Endothelial cell of umbilical vein (primary cell): Measurements from ENCODE around the gene PPP1R7. TPM values are rescaled to one million over a fixed set of nuclear protein-coding genes. Genes with fewer than 3 reads are reported as not detected.

Experiments used
- BruUV-seq: library from RNA; stranded (reverse); fragments of 400-500 nt; replicated peaks from 2 replicates; lab custom pipeline; 2021; lab: Mats Ljungman, UMichigan
- CTCF ChIA-PET: fragments of 300-600, 350-600 bp; sonication (Branson Sonifier 250); formaldehyde crosslinking; loops from one replicate; lab custom pipeline; 2021; ENCODE audit warnings: antibody characterized with exemption, inconsistent platforms; lab: Charles Lee
- POLR2A ChIA-PET: fragments of 300-600, 350-600 bp; sonication (Branson Sonifier 250); formaldehyde crosslinking; loops from one replicate; lab custom pipeline; 2021; ENCODE audit warnings: antibody characterized with exemption, inconsistent platforms; lab: Charles Lee
- DNase-seq: peaks from one replicate; pipeline ENCODE4 v3.0.0-alpha.2; 2011; ENCODE audit warnings: low read depth, low spot score
- FAIRE-seq: peaks from 2 replicates; lab custom pipeline; 2011; peaks lifted over from hg19 to GRCh38; lab: Jason Lieb, UNC
- H2AFZ ChIP-seq: 2 replicates; pipeline ENCODE4 v1.6.0; 2012; ENCODE audit warnings: low read depth, low read length, control low read depth, inconsistent platforms
- H3K27ac ChIP-seq: 2 replicates; pipeline ENCODE4 v1.5.1; 2011; ENCODE audit warnings: low read depth, mild to moderate bottlenecking, control low read depth, low read length, moderate library complexity; ENCODE audit not compliant: insufficient read depth
- H3K27me3 ChIP-seq, 2 experiments: 2 replicates each; pipeline versions ENCODE4 v1.6.0 to v1.6.1; 2011; ENCODE audit warnings: low read length in 2 of 2, mixed read lengths in 1 of 2; ENCODE audit not compliant: control insufficient read depth in 2 of 2, insufficient read depth in 2 of 2
- H3K36me3 ChIP-seq, 2 experiments: 2 replicates in 1 of 2; 3 replicates in 1 of 2; pipeline ENCODE4 v1.5.1; 2011; ENCODE audit warnings: low read length in 2 of 2, mild to moderate bottlenecking in 1 of 2, moderate library complexity in 1 of 2; ENCODE audit not compliant: control insufficient read depth in 2 of 2, insufficient read depth in 2 of 2; ENCODE audit errors: extremely low read depth in 1 of 2
- H3K4me1 ChIP-seq: 3 replicates; pipeline ENCODE4 v1.5.1; 2011; ENCODE audit warnings: mild to moderate bottlenecking, low read length; ENCODE audit not compliant: control insufficient read depth, insufficient read depth; ENCODE audit errors: extremely low read depth
- H3K4me2 ChIP-seq: 2 replicates; pipeline ENCODE4 v1.6.1; 2011; ENCODE audit warnings: low read length, control low read depth, mixed read lengths; ENCODE audit not compliant: insufficient read depth
- H3K4me3 ChIP-seq, 3 experiments: fragments of 200-600 bp in 1 of 3; sonication (generic), shearing (Covaris generic) in 1 of 3; replicated peaks in 1 of 3; 2 replicates each; pipeline ENCODE4 v1.5.1; 2011 to 2016; ENCODE audit warnings: control low read depth in 3 of 3, low read length in 3 of 3, mild to moderate bottlenecking in 2 of 3, inconsistent platforms in 1 of 3, low read depth in 1 of 3, moderate library complexity in 1 of 3; ENCODE audit not compliant: insufficient read depth in 1 of 3
- H3K79me2 ChIP-seq: 2 replicates; pipeline ENCODE4 v1.6.0; 2012; ENCODE audit warnings: low read length, inconsistent platforms; ENCODE audit not compliant: control insufficient read depth, insufficient read depth
- H3K9ac ChIP-seq: replicated peaks from 2 replicates; pipeline ENCODE3; 2011; ENCODE audit warnings: low read length, control low read depth; ENCODE audit not compliant: insufficient read depth; ENCODE audit errors: extremely low read depth
- H3K9me1 ChIP-seq: replicated peaks from 3 replicates; pipeline ENCODE4 v1.6.0; 2011; ENCODE audit warnings: mild to moderate bottlenecking, low read length; ENCODE audit not compliant: control insufficient read depth, insufficient read depth; ENCODE audit errors: extremely low read depth
- H3K9me3 ChIP-seq: replicated peaks from 2 replicates; pipeline ENCODE4 v1.5.1; 2012; ENCODE audit warnings: low read length, inconsistent platforms; ENCODE audit not compliant: control insufficient read depth, insufficient read depth
- H4K20me1 ChIP-seq: replicated peaks from 2 replicates; pipeline ENCODE3; 2011; ENCODE audit warnings: mild to moderate bottlenecking, low read length; ENCODE audit not compliant: control insufficient read depth, insufficient read depth; ENCODE audit errors: extremely low read depth
- EZH2 ChIP-seq: IDR thresholded peaks from 2 replicates; pipeline ENCODE4 v1.6.1; 2012; ENCODE audit warnings: borderline replicate concordance, low read depth, mild to moderate bottlenecking, moderate library complexity, low read length, inconsistent platforms; ENCODE audit not compliant: severe bottlenecking
- FOS ChIP-seq: IDR thresholded peaks from 2 replicates; pipeline ENCODE4 v1.6.1; 2011; ENCODE audit warnings: mild to moderate bottlenecking, low read length, moderate library complexity, borderline replicate concordance; ENCODE audit not compliant: insufficient read depth
- GATA2 ChIP-seq: IDR thresholded peaks from 2 replicates; pipeline ENCODE4 v1.7.0; 2011; ENCODE audit warnings: low read depth, mild to moderate bottlenecking, moderate library complexity, mixed read lengths, low read length; ENCODE audit not compliant: insufficient read length, insufficient read depth
- JUN ChIP-seq: IDR thresholded peaks from 2 replicates; pipeline ENCODE4 v1.6.1; 2011; ENCODE audit warnings: borderline replicate concordance, low read depth; ENCODE audit not compliant: insufficient read length, insufficient read depth
- MYC ChIP-seq: IDR thresholded peaks from one replicate; pipeline ENCODE4 v1.6.1; 2011; ENCODE audit warnings: mild to moderate bottlenecking, low read depth, low read length
- POLR2A ChIP-seq: IDR thresholded peaks from 2 replicates; pipeline ENCODE4 v1.6.1; 2012; ENCODE audit warnings: low read depth, mild to moderate bottlenecking, control low read depth, low read length
- POLR2AphosphoS5 ChIP-seq: IDR thresholded peaks from 2 replicates; pipeline ENCODE4 v1.6.1; 2012; ENCODE audit warnings: low read depth, mild to moderate bottlenecking, control low read depth, low read length, moderate library complexity; ENCODE audit not compliant: insufficient read depth
- dilution Hi-C: fragments of 300-500 bp; cut with MboI; formaldehyde crosslinking; loops from one replicate; pipeline ENCODE4 v1.15.0; 2019; ENCODE audit warnings: low sequenced_read_pairs; ENCODE audit not compliant: extremely low pct_ligation_motif_present
- intact Hi-C: fragments of 100-400 bp; cut with micrococcal nuclease; formaldehyde crosslinking; loops from one replicate; pipeline ENCODE4 v1.10.0; 2022
- polyA plus RNA-seq, 4 experiments: library from polyadenylated mRNA; depleted of rRNA in 3 of 4; stranded (reverse) in 3 of 4; unstranded in 1 of 4; fragments of >200 nt; gene quantifications; 2 replicates each; pipeline versions ENCODE4 v1.2.1 to v1.2.3, GENCODE V29; 2011 to 2012; ENCODE audit warnings: missing spikeins in 1 of 4
- total RNA-seq: library from RNA; stranded (reverse); gene quantifications from 2 replicates; pipeline ENCODE4 v1.2.3, GENCODE V29; 2021
- TF ChIP-seq, protein P1 (sequence below), 2 donors: IDR thresholded peaks; 1 replicate in 1 of 2; 2 replicates in 1 of 2; pipeline ENCODE4 v1.5.1; 2011; ENCODE audit warnings: low read length in 2 of 2, mild to moderate bottlenecking in 2 of 2, moderate library complexity in 2 of 2, control low read depth in 1 of 2, inconsistent platforms in 1 of 2, low read depth in 1 of 2; ENCODE audit not compliant: insufficient read depth in 1 of 2; ENCODE audit errors: extremely low read depth in 1 of 2
- TF ChIP-seq, protein P2 (sequence below): IDR thresholded peaks from 2 replicates; pipeline ENCODE4 v1.6.1; 2011; ENCODE audit not compliant: insufficient read depth, insufficient read length

The PPP1R7 gene
- total and polyA plus RNA-seq, 2 donors (not counting 3 experiments of a cell fraction or from before 2014, with no cell fraction given) = 30.3 to 60.8 TPM

DNA sequence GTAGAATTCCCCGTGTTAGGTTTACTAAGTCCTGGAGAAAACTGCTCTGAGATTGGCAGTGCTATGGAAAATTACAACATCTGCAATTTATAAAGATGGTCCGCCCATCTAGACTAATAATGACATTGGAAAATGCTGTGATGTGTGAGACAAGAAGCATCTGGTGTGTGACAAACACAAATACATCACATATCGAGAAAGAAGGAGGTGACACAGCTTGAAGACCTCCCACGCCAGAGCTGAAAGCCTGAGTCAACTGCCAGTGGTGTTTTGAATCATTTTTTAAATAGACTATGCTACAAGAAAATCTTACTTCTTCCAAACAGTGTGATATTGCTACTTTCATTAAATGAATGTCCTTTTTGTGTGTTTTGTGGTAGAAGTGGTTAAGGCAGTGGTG, 29.6 kb downstream of the PPP1R7 start:
- H2AFZ ChIP-seq = no peak overlapping the region
- no peaks in the 10 kb centered on the region for H3K9me1 ChIP-seq
- H3K4me2 ChIP-seq = no peak overlapping the region
- TF ChIP-seq FOS = no peak
- no peak for TF ChIP-seq GATA2
- no peak for TF ChIP-seq POLR2A
- TF ChIP-seq MYC = no peak
- TF ChIP-seq EZH2 = no peak
- TF ChIP-seq POLR2AphosphoS5 = no peak
- TF ChIP-seq, protein P1, sequence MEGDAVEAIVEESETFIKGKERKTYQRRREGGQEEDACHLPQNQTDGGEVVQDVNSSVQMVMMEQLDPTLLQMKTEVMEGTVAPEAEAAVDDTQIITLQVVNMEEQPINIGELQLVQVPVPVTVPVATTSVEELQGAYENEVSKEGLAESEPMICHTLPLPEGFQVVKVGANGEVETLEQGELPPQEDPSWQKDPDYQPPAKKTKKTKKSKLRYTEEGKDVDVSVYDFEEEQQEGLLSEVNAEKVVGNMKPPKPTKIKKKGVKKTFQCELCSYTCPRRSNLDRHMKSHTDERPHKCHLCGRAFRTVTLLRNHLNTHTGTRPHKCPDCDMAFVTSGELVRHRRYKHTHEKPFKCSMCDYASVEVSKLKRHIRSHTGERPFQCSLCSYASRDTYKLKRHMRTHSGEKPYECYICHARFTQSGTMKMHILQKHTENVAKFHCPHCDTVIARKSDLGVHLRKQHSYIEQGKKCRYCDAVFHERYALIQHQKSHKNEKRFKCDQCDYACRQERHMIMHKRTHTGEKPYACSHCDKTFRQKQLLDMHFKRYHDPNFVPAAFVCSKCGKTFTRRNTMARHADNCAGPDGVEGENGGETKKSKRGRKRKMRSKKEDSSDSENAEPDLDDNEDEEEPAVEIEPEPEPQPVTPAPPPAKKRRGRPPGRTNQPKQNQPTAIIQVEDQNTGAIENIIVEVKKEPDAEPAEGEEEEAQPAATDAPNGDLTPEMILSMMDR (IDR thresholded peaks at IDR 0.05; ENCODE audit: extremely low read depth in 1 of 2, insufficient read depth in 1 of 2, low read depth in 1 of 2, low read length in 2 of 2) = no peak
- TF ChIP-seq, protein P2, sequence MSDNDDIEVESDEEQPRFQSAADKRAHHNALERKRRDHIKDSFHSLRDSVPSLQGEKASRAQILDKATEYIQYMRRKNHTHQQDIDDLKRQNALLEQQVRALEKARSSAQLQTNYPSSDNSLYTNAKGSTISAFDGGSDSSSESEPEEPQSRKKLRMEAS = no peak
- TF ChIP-seq JUN = no peak
- no peaks in the 10 kb centered on the region for H3K4me1 ChIP-seq
- no peaks in the 10 kb centered on the region for H3K27me3 ChIP-seq
- BruUV-seq = no TSS peak
- no peaks in the 10 kb centered on the region for H3K9me3 ChIP-seq
- H4K20me1 ChIP-seq = no peaks in the 10 kb centered on the region
- H3K9ac ChIP-seq = no peak overlapping the region
- intact Hi-C loops = no loop called here
- H3K36me3 ChIP-seq = peaks cover 4 to 7% of the 10 kb centered on the region in 2 experiments
- no peak for FAIRE-seq
- no peak overlapping the region for H3K4me3 ChIP-seq
- no peak for DNase-seq
- ChIA-PET CTCF (interaction anchor here (0.6 kb wide), 1 partner anchor 81 kb away, joined by 3 read pairs; no protein-coding TSS in a partner anchor), POLR2A (interaction anchor here (0.6 to 0.7 kb wide), 3 partner anchors 51 to 231 kb away, joined by 3 to 6 read pairs (median 4); no protein-coding TSS in a partner anchor)
- dilution Hi-C loops = no loop called here
- no peaks in the 10 kb centered on the region for H3K79me2 ChIP-seq
- H3K27ac ChIP-seq = no peak overlapping the region
